CD14-positive monocyte (primary cell): ENCODE data around the gene EVA1B. TPM values are rescaled to one million over a fixed set of nuclear protein-coding genes. Genes with fewer than 3 reads are reported as not detected.

Source experiments
- DNase-seq, 3 donors: peaks; one replicate each; pipeline ENCODE4 v3.0.0-alpha.2; 2011 to 2022
- H2AFZ ChIP-seq: 2 replicates; pipeline ENCODE4 v1.6.0; 2012; ENCODE audit warnings: mild to moderate bottlenecking, low read depth, low read length, inconsistent platforms; ENCODE audit not compliant: insufficient read depth, poor library complexity, severe bottlenecking
- H3K27ac ChIP-seq, 2 donors: 1 replicate in 1 of 2; 2 replicates in 1 of 2; pipeline ENCODE4 v1.5.1; 2012 to 2013; ENCODE audit warnings: low read length in 2 of 2, control low read depth in 1 of 2, inconsistent platforms in 1 of 2, low read depth in 1 of 2, mild to moderate bottlenecking in 1 of 2
- H3K27me3 ChIP-seq, 2 donors: one replicate each; pipeline versions ENCODE4 v1.6.0 to v1.6.1; 2011 to 2013; ENCODE audit warnings: low read length in 2 of 2; ENCODE audit not compliant: control insufficient read depth in 2 of 2, insufficient read depth in 2 of 2
- H3K36me3 ChIP-seq, 2 donors: replicated peaks in 1 of 2; 1 replicate in 1 of 2; 2 replicates in 1 of 2; pipeline versions ENCODE4 v1.5.1 to v1.6.1; 2012 to 2013; ENCODE audit warnings: low read length in 2 of 2, control low read depth in 1 of 2, inconsistent platforms in 1 of 2, mild to moderate bottlenecking in 1 of 2; ENCODE audit not compliant: insufficient read depth in 2 of 2, control insufficient read depth in 1 of 2
- H3K4me1 ChIP-seq, 2 donors: 1 replicate in 1 of 2; 2 replicates in 1 of 2; pipeline versions ENCODE4 v1.5.1 to v1.6.1; 2012 to 2013; ENCODE audit warnings: low read length in 2 of 2, control low read depth in 1 of 2, inconsistent platforms in 1 of 2, mild to moderate bottlenecking in 1 of 2, moderate library complexity in 1 of 2; ENCODE audit not compliant: insufficient read depth in 2 of 2, control insufficient read depth in 1 of 2
- H3K4me2 ChIP-seq: replicated peaks from 2 replicates; pipeline ENCODE3; 2012; ENCODE audit warnings: low read length, moderate library complexity, mild to moderate bottlenecking; ENCODE audit not compliant: poor library complexity, severe bottlenecking; ENCODE audit errors: extremely low read depth
- H3K4me3 ChIP-seq, 3 experiments: fragments of 200-600 bp in 1 of 3; sonication (generic) in 1 of 3; replicated peaks in 1 of 3; 1 replicate in 2 of 3; 2 replicates in 1 of 3; pipeline ENCODE4 v1.5.1; 2011 to 2013; ENCODE audit warnings: low read length in 3 of 3, mild to moderate bottlenecking in 3 of 3, control low read depth in 2 of 3, low read depth in 2 of 3, inconsistent platforms in 1 of 3, moderate library complexity in 1 of 3
- H3K79me2 ChIP-seq: 2 replicates; pipeline ENCODE4 v1.6.0; 2012; ENCODE audit warnings: mild to moderate bottlenecking, control low read depth, inconsistent platforms, low read length, moderate library complexity; ENCODE audit not compliant: insufficient read depth
- H3K9ac ChIP-seq: 2 replicates; pipeline ENCODE4 v1.6.0; 2017; ENCODE audit warnings: low read length, mild to moderate bottlenecking; ENCODE audit not compliant: insufficient read depth, poor library complexity, severe bottlenecking
- H3K9me3 ChIP-seq, 2 donors: replicated peaks in 1 of 2; 1 replicate in 1 of 2; 2 replicates in 1 of 2; pipeline versions ENCODE4 v1.5.1 to v1.6.1; 2012 to 2013; ENCODE audit warnings: low read length in 2 of 2, control low read depth in 1 of 2; ENCODE audit not compliant: control insufficient read depth in 1 of 2, insufficient read depth in 1 of 2
- H4K20me1 ChIP-seq: 2 replicates; pipeline ENCODE4 v1.6.0; 2012; ENCODE audit warnings: mild to moderate bottlenecking, low read length, control low read depth, moderate library complexity; ENCODE audit not compliant: insufficient read depth
- H3K27ac Mint-ChIP-seq, 7 donors: one replicate each; pipeline ENCODE4 v1.8.0; 2020; ENCODE audit warnings: mild to moderate bottlenecking in 7 of 7, mixed read lengths in 7 of 7, moderate library complexity in 6 of 7, inconsistent platforms in 2 of 7
- H3K27me3 Mint-ChIP-seq, 3 donors: one replicate each; pipeline ENCODE4 v1.8.0; 2021 to 2022; ENCODE audit warnings: low read depth in 3 of 3, mild to moderate bottlenecking in 3 of 3, mixed read lengths in 3 of 3, moderate library complexity in 3 of 3, inconsistent platforms in 1 of 3
- H3K36me3 Mint-ChIP-seq, 2 donors: one replicate each; pipeline ENCODE4 v1.8.0; 2020; ENCODE audit warnings: mixed read lengths in 2 of 2, inconsistent platforms in 1 of 2, mild to moderate bottlenecking in 1 of 2
- H3K4me1 Mint-ChIP-seq: one replicate; pipeline ENCODE4 v1.8.0; 2020; ENCODE audit warnings: mild to moderate bottlenecking, mixed read lengths
- H3K4me3 Mint-ChIP-seq, 2 donors: one replicate each; pipeline ENCODE4 v1.8.0; 2020; ENCODE audit warnings: mild to moderate bottlenecking in 2 of 2, mixed read lengths in 2 of 2, moderate library complexity in 1 of 2
- H3K9me3 Mint-ChIP-seq, 7 donors: one replicate each; pipeline ENCODE4 v1.8.0; 2020 to 2022; ENCODE audit warnings: mixed read lengths in 7 of 7, mild to moderate bottlenecking in 6 of 7, moderate library complexity in 6 of 7, inconsistent platforms in 2 of 7
- WGBS: methylation state at CpG from one replicate; pipeline ENCODE4 v1.1.5; 2013; ENCODE audit warnings: missing lambda C conversion rate; ENCODE audit not compliant: insufficient coverage; 5-methylcytosine and 5-hydroxymethylcytosine counted together
- intact Hi-C, 2 donors: fragments of 100-400 bp; cut with micrococcal nuclease; formaldehyde crosslinking; loops; one replicate each; pipeline versions ENCODE4 v1.15.0 to v1.15.1; 2023
- polyA plus RNA-seq, 3 donors: library from polyadenylated mRNA; depleted of rRNA in 1 of 3; unstranded in 2 of 3; stranded (reverse) in 1 of 3; fragments of 300-500 nt in 2 of 3; fragments of >200 nt in 1 of 3; fragmentation: Illumina TruSeq in 2 of 3; gene quantifications; 1 replicate in 2 of 3; 2 replicates in 1 of 3; pipeline ENCODE4 v1.2.3, GENCODE V29; 2012 to 2021
- TF ChIP-seq, protein P1 (sequence below): fragments of 200-600 bp; IDR thresholded peaks from one replicate; pipeline ENCODE4 v1.8.0; 2022; ENCODE audit warnings: antibody characterized with exemption, mild to moderate bottlenecking

EVA1B gene
- polyA plus RNA-seq, 3 donors: 13.7 to 19.1 (median 16.6) TPM

DNA sequence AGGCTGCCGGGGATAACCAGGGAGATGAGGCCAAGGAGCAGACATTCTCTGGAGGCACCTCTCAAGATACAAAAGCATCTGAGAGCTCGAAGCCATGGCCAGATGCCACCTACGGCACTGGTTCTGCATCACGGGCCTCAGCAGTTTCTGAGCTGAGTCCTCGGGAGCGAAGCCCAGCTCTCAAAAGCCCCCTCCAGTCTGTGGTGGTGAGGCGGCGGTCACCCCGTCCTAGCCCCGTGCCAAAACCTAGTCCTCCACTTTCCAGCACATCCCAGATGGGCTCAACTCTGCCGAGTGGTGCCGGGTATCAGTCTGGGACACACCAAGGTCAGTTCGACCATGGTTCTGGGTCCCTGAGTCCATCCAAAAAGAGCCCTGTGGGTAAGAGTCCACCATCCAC, 36.6 kb downstream of the EVA1B start:
- H3K79me2 ChIP-seq: peaks cover 35% of the 10 kb centered on the region
- no peaks in the 10 kb centered on the region for H3K27me3 ChIP-seq
- DNase-seq: no peak
- peaks cover 78 to 90% of the 10 kb centered on the region in 2 donors for H3K36me3 Mint-ChIP-seq
- TF ChIP-seq, protein P1, sequence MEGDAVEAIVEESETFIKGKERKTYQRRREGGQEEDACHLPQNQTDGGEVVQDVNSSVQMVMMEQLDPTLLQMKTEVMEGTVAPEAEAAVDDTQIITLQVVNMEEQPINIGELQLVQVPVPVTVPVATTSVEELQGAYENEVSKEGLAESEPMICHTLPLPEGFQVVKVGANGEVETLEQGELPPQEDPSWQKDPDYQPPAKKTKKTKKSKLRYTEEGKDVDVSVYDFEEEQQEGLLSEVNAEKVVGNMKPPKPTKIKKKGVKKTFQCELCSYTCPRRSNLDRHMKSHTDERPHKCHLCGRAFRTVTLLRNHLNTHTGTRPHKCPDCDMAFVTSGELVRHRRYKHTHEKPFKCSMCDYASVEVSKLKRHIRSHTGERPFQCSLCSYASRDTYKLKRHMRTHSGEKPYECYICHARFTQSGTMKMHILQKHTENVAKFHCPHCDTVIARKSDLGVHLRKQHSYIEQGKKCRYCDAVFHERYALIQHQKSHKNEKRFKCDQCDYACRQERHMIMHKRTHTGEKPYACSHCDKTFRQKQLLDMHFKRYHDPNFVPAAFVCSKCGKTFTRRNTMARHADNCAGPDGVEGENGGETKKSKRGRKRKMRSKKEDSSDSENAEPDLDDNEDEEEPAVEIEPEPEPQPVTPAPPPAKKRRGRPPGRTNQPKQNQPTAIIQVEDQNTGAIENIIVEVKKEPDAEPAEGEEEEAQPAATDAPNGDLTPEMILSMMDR: no peak
- H2AFZ ChIP-seq: no peak overlapping the region
- H3K27ac ChIP-seq: peak overlapping the region in 1 of 2 donors; percentile 46
- H3K9me3 ChIP-seq: no peaks in the 10 kb centered on the region
- H3K9me3 Mint-ChIP-seq: peaks cover 0 to 1% (median 0%) of the 10 kb centered on the region in 7 donors
- intact Hi-C loops: loop anchor here in 1 of 2 donors (2.0 to 10.0 kb wide), 2 partner anchors 102 to 186 kb away; no protein-coding TSS in a partner anchor
- no peak overlapping the region for H3K4me3 Mint-ChIP-seq
- H3K27ac Mint-ChIP-seq: peak overlapping the region in 4 of 7 donors; percentile 32 to 89 (median 56)
- peaks cover 90% of the 10 kb centered on the region for H4K20me1 ChIP-seq
- peaks cover 86 to 97% of the 10 kb centered on the region in 2 donors for H3K36me3 ChIP-seq
- H3K27me3 Mint-ChIP-seq: no peaks in the 10 kb centered on the region
- WGBS: 98% methylated on average over 13 of the region's 13 CpGs
- peaks cover 2% of the 10 kb centered on the region for H3K4me1 Mint-ChIP-seq
- H3K4me1 ChIP-seq: no peaks in the 10 kb centered on the region
- H3K9ac ChIP-seq: no peak overlapping the region
- no peak overlapping the region for H3K4me2 ChIP-seq
- H3K4me3 ChIP-seq: no peak overlapping the region

- no peak overlapping the region for H3K9ac ChIP-seq
- WGBS: 94% methylated on average over 3 of the region's 7 CpGs
- no peak overlapping the region for H3K4me3 ChIP-seq
- no peak overlapping the region for H3K4me3 Mint-ChIP-seq
- peak; percentile 72 to 81 (median 75) for DNase-seq
- no peaks in the 10 kb centered on the region for H3K4me1 ChIP-seq
- no peaks in the 10 kb centered on the region for H3K27me3 Mint-ChIP-seq
- peaks cover 69 to 87% of the 10 kb centered on the region in 2 donors for H3K36me3 Mint-ChIP-seq
- peak overlapping the region in 4 of 7 donors; percentile 5 to 87 (median 52) for H3K27ac Mint-ChIP-seq
- no peaks in the 10 kb centered on the region for H3K27me3 ChIP-seq
- H2AFZ ChIP-seq: no peak overlapping the region
- peaks cover 0 to 1% (median 0%) of the 10 kb centered on the region in 7 donors for H3K9me3 Mint-ChIP-seq
- H3K9me3 ChIP-seq: no peaks in the 10 kb centered on the region
- H3K4me1 Mint-ChIP-seq: peaks cover 2% of the 10 kb centered on the region
- H4K20me1 ChIP-seq: peaks cover 90% of the 10 kb centered on the region
- H3K79me2 ChIP-seq: peaks cover 46% of the 10 kb centered on the region
- intact Hi-C loops: loop anchor here (1.0 to 10.0 kb wide), 5 partner anchors 97 to 185 kb away; partner anchors contain the start of gene TRAPPC3 (in 1 of the 2)
- TF ChIP-seq, protein P1: peak; percentile 84
- no peak overlapping the region for H3K4me2 ChIP-seq
- H3K36me3 ChIP-seq: peaks cover 76 to 97% of the 10 kb centered on the region in 2 donors
- H3K27ac ChIP-seq: peak overlapping the region in 1 of 2 donors; percentile 36
These were observed 37.9 kb downstream of the EVA1B start for GRCh38 chr1:36285443-36286101.
